MM.1S (cell line): Measurements from ENCODE around the gene COMMD10.

Experiments used
- DNase-seq: peaks from one replicate; pipeline ENCODE4 v3.0.0-alpha.2; 2015
- H2AFZ ChIP-seq: fragments of 300-600 bp; sonication (generic); 2 replicates; pipeline ENCODE4 v1.6.0; 2016; ENCODE audit warnings: antibody characterized with exemption, low read length
- H3F3A ChIP-seq: fragments of 300-600 bp; sonication (generic); 2 replicates; pipeline ENCODE4 v1.6.1; 2016; ENCODE audit warnings: mild to moderate bottlenecking, antibody characterized with exemption, low read length, moderate library complexity, mixed read lengths; ENCODE audit not compliant: insufficient read depth
- H3K27ac ChIP-seq: fragments of 300-600 bp; sonication (generic); 2 replicates; pipeline ENCODE4 v1.5.1; 2016; ENCODE audit warnings: mild to moderate bottlenecking, low read length
- H3K27me3 ChIP-seq: fragments of 300-600 bp; sonication (generic); replicated peaks from 2 replicates; pipeline ENCODE4 v1.6.0; 2016; ENCODE audit warnings: low read length; ENCODE audit not compliant: insufficient read depth
- H3K36me3 ChIP-seq: fragments of 300-600 bp; sonication (generic); replicated peaks from 2 replicates; pipeline ENCODE4 v1.6.1; 2016; ENCODE audit warnings: mild to moderate bottlenecking, low read length, mixed read lengths; ENCODE audit not compliant: insufficient read depth
- H3K4me1 ChIP-seq: fragments of 300-600 bp; sonication (generic); 2 replicates; pipeline ENCODE4 v1.6.1; 2016; ENCODE audit warnings: low read length, mixed read lengths
- H3K4me2 ChIP-seq: fragments of 300-600 bp; sonication (generic); 2 replicates; pipeline ENCODE4 v1.6.0; 2016; ENCODE audit warnings: low read depth, low read length
- H3K4me3 ChIP-seq: fragments of 300-600 bp; sonication (generic); 2 replicates; pipeline ENCODE4 v1.5.1; 2016; ENCODE audit warnings: low read length, mixed read lengths
- H3K79me2 ChIP-seq: fragments of 300-600 bp; sonication (generic); 2 replicates; pipeline ENCODE4 v1.6.1; 2016; ENCODE audit warnings: mixed run types, low read length, mixed read lengths
- H3K9ac ChIP-seq: fragments of 300-600 bp; sonication (generic); 2 replicates; pipeline ENCODE4 v1.6.1; 2016; ENCODE audit warnings: low read length, mixed read lengths
- H3K9me2 ChIP-seq: fragments of 300-600 bp; sonication (generic); replicated peaks from 2 replicates; pipeline ENCODE4 v1.6.1; 2016; ENCODE audit warnings: mild to moderate bottlenecking, low read length, mixed read lengths; ENCODE audit not compliant: insufficient read depth
- H3K9me3 ChIP-seq: fragments of 300-600 bp; sonication (generic); replicated peaks from 2 replicates; pipeline ENCODE4 v1.6.1; 2016; ENCODE audit warnings: mild to moderate bottlenecking, low read length, mixed read lengths; ENCODE audit not compliant: insufficient read depth
- H4K20me1 ChIP-seq: fragments of 300-600 bp; sonication (generic); 2 replicates; pipeline ENCODE4 v1.6.1; 2016; ENCODE audit warnings: mild to moderate bottlenecking, low read length, moderate library complexity, mixed read lengths; ENCODE audit not compliant: insufficient read depth
- CTCF ChIP-seq: fragments of 300-600 bp; sonication (generic); IDR thresholded peaks from 2 replicates; pipeline ENCODE4 v1.5.1; 2016; ENCODE audit warnings: antibody characterized with exemption, low read length, mixed read lengths
- EZH2 ChIP-seq: fragments of 300-600 bp; sonication (generic); optimal IDR thresholded peaks from 2 replicates; pipeline ENCODE3; 2017; ENCODE audit warnings: low read depth, mild to moderate bottlenecking, antibody characterized with exemption, low read length, mixed read lengths
- EZH2phosphoT487 ChIP-seq: fragments of 300-600 bp; sonication (generic); IDR thresholded peaks from 2 replicates; pipeline ENCODE4 v1.6.1; 2018; ENCODE audit warnings: antibody characterized with exemption, low read length

The COMMD10 gene

GRCh38 chr5:116234681-116235080 is 149.9 kb downstream of the COMMD10 start:
- Histone ChIP-seq H4K20me1 (no peaks in the 10 kb centered on the region), H3K9me2 (no peaks in the 10 kb centered on the region), H3K27me3 (no peaks in the 10 kb centered on the region), H3K36me3 (no peaks in the 10 kb centered on the region), H3K27ac (no peak overlapping the region), H3K79me2 (no peaks in the 10 kb centered on the region), H3K4me1 (no peaks in the 10 kb centered on the region), H3K9me3 (no peaks in the 10 kb centered on the region), H3K4me2 (no peak overlapping the region), H3K4me3 (no peak overlapping the region), H3K9ac (no peak overlapping the region), H2AFZ (no peak overlapping the region), H3F3A (no peaks in the 10 kb centered on the region)
- TF ChIP-seq CTCF (no peak), EZH2 (no peak), EZH2phosphoT487 (no peak)
- DNase-seq, result no peak

DNA sequence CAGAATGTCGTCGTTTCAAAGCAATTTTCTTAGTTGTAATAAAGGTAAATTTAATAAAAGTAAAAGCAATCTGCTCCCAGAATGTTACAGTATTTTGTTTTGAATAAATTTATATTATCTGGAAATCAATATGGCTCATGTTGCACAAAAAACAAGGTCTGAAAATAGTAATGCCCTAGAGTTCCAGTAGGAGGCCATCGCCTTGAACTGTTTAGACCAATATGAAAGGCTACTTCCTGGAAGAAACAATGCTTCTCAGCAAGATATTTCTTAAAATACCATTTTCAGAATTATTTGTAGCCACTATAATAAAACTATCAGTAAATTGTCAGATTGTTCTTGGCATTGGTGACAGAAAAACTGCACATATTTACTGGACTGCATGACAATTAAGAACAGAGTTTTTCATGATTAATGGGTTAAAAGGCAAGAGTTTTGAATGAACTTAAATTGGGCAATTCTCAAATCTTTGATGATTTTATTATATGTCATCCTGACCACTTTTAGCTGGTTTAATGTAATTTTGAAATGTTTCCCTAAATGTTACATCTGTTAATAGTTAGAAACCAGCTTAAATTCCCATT is 153.2 kb downstream of the COMMD10 start:
- Histone ChIP-seq H3K4me1 (no peaks in the 10 kb centered on the region), H3K9me3 (no peaks in the 10 kb centered on the region), H3F3A (no peaks in the 10 kb centered on the region), H2AFZ (no peak overlapping the region), H3K79me2 (no peaks in the 10 kb centered on the region), H3K4me3 (no peak overlapping the region), H3K27me3 (no peaks in the 10 kb centered on the region), H3K4me2 (no peak overlapping the region), H3K9me2 (no peaks in the 10 kb centered on the region), H4K20me1 (no peaks in the 10 kb centered on the region), H3K9ac (no peak overlapping the region), H3K36me3 (no peaks in the 10 kb centered on the region), H3K27ac (no peak overlapping the region)
- no peak for DNase-seq
- TF ChIP-seq CTCF (no peak), EZH2 (no peak), EZH2phosphoT487 (no peak)

- Histone ChIP-seq H3K36me3 (no peaks in the 10 kb centered on the region), H3K9me2 (no peaks in the 10 kb centered on the region), H3K27me3 (no peaks in the 10 kb centered on the region), H3K27ac (no peak overlapping the region), H4K20me1 (no peaks in the 10 kb centered on the region), H3K4me1 (no peaks in the 10 kb centered on the region), H3K4me2 (no peak overlapping the region), H3K4me3 (no peak overlapping the region), H3K9me3 (no peaks in the 10 kb centered on the region), H2AFZ (no peak overlapping the region), H3F3A (no peaks in the 10 kb centered on the region), H3K9ac (no peak overlapping the region), H3K79me2 (no peaks in the 10 kb centered on the region)
- no peak for DNase-seq
- TF ChIP-seq CTCF, result no peak
- TF ChIP-seq EZH2phosphoT487, result no peak
- TF ChIP-seq EZH2, result no peak
These were observed 157.5 kb downstream of the COMMD10 start for GRCh38 chr5:116242343-116242742.
